Gastroesophageal sphincter (tissue), 3 donors: ENCODE data around the gene PPP4R1.

Source experiments
- CTCF ChIP-seq, 4 experiments: fragments of 200-600 bp in 2 of 4; fragments of 450-650 bp in 2 of 4; sonication (generic) in 1 of 4; IDR thresholded peaks; one replicate each; pipeline ENCODE4 v1.5.1; 2017 to 2019; ENCODE audit warnings: antibody characterized with exemption in 4 of 4, mild to moderate bottlenecking in 2 of 4, moderate library complexity in 2 of 4
- EP300 ChIP-seq: sonication (generic); formaldehyde crosslinking; IDR thresholded peaks from one replicate; pipeline ENCODE4 v1.6.1; 2017; ENCODE audit warnings: antibody characterized with exemption, mild to moderate bottlenecking
- POLR2A ChIP-seq, 2 donors: fragments of 450-650 bp; IDR thresholded peaks; one replicate each; pipeline ENCODE4 v1.6.1; 2017; ENCODE audit warnings: antibody characterized with exemption in 2 of 2, mild to moderate bottlenecking in 2 of 2, moderate library complexity in 1 of 2
- POLR2AphosphoS5 ChIP-seq: sonication (generic); formaldehyde crosslinking; IDR thresholded peaks from one replicate; pipeline ENCODE4 v1.6.1; 2017; ENCODE audit warnings: antibody characterized with exemption

- no peak for TF ChIP-seq POLR2AphosphoS5
- TF ChIP-seq CTCF (IDR thresholded peaks at IDR 0.05) = no peak
- TF ChIP-seq POLR2A (IDR thresholded peaks at IDR 0.05) = no peak
- no peak for TF ChIP-seq EP300
These were observed 6.1 kb downstream of the PPP4R1 start for GRCh38 chr18:9608298-9608697.
